ENCODE measurements around the gene ORM1.
A peak's percentile ranks its signal among the peaks of the same experiment; 100 is the strongest.

Gene ORM1

GRCh38 chr9:114287763-114288192 is 35.1 kb upstream of the ORM1 start:
- DNase-seq (ENCODE audit: low read depth): no peak

- no peak for DNase-seq (ENCODE audit: low read depth)
Measured at GRCh38 chr9:114288193-114289091, 34.5 kb upstream of the ORM1 start.

DNA sequence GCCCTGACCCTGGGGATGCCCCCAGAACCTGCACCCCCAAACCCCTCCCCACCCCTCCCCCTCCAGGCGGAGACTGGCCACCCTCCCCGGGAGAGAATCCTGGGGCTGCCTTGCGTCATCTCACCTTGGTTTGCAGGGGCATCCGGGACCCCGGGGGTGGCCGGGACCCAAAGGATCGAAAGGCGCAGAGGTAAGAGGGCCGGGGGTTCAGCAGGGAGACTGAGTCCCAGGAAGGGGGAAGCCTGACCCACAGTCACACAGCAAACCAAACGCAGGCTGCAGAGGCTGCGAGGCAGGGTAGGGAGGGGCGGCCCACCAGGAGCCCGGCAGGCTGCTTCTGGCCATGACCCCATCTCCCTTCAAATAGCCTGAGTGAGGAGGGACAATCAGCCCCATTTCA is 33.8 kb upstream of the ORM1 start:
- no peak for DNase-seq (ENCODE audit: low read depth)

- no peak for DNase-seq (ENCODE audit: low read depth)
Measured at GRCh38 chr9:114289571-114290481, 33.1 kb upstream of the ORM1 start.

GRCh38 chr9:114290561-114290986 is 32.3 kb upstream of the ORM1 start:
- DNase-seq (ENCODE audit: low read depth): no peak

- DNase-seq (ENCODE audit: low read depth): peak; percentile 53
Measured at GRCh38 chr9:114291064-114291474, 31.8 kb upstream of the ORM1 start.

DNA sequence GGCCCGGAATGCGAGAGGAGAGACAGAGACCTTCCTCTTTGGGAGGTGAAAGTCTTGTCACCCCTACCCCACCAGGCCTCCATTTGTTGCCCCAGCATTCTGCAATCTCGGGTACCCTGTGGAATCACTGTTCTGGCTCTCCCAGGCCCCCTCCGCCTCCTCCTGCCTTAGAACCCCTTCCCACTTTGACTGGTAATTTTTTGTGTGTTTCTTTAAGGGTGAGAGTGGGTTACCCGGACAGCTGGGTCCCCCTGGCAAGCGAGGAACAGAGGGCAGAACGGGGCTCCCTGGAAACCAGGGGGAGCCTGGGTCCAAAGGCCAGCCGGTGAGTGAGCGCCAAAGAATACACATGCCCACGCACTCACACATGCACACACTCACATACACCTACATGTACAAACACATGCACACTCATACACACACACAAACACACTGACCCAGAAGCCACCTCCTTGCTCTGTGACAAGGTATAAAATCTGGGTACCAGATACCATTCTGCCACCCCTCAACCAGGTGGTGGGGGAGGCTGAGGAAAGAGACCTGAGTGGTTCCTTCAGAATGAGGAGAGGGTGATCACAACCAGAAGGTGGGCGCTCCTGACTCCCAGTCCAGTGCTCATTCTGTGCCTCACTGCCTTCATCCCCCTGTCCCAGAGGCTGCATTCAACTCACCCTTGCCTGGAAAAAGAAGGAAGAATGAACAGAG is 30.9 kb upstream of the ORM1 start:
- DNase-seq (ENCODE audit: low read depth): no peak

- no peak for DNase-seq (ENCODE audit: low read depth)
Measured at GRCh38 chr9:114294664-114295063, 28.2 kb upstream of the ORM1 start.

GRCh38 chr9:114296338-114296737 is 26.6 kb upstream of the ORM1 start:
- DNase-seq (ENCODE audit: low read depth): no peak

DNA sequence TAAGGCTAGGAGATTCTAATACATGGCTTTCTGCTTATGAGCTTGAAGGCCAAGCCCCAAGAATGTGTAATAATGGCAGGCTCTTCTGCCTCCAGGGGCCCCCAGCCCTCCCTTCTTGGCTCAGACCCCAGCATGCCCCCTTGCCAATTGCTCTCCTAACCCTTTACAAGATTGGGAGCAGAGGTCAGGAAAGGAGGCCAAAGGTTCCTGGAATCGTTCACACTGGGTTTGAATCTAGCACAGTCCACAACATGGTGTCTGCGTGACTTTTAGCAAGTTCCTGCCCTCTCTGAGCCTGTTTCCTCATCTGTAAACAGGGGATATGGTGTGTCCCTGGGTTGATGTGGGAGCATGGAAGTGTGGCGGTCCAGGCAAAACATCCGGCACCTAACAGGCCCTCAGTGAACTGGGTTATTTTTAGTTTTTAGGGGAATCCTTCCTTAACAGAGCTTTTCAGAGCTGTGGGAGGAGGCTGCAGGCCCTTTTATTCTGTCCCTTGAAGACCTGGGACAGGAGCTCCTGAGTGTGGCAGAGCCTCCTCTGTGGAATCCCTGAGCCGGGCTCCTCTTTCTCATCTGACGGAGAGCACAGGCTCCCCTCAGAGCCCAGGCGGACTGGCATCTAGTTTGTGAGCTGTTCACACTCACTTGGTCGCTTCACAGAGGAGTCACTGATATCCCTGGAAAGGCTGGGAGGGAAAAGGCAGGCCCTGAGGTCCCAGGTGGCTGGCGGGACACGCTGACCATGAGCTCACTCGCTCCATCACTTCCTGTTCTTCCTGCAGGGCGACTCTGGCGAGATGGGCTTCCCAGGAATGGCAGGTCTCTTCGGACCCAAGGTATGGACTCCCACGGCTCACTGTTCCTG is 23.4 kb upstream of the ORM1 start:
- no peak for DNase-seq (ENCODE audit: low read depth)

GRCh38 chr9:114300153-114300845 is 22.6 kb upstream of the ORM1 start:
- DNase-seq (ENCODE audit: low read depth): no peak

DNA sequence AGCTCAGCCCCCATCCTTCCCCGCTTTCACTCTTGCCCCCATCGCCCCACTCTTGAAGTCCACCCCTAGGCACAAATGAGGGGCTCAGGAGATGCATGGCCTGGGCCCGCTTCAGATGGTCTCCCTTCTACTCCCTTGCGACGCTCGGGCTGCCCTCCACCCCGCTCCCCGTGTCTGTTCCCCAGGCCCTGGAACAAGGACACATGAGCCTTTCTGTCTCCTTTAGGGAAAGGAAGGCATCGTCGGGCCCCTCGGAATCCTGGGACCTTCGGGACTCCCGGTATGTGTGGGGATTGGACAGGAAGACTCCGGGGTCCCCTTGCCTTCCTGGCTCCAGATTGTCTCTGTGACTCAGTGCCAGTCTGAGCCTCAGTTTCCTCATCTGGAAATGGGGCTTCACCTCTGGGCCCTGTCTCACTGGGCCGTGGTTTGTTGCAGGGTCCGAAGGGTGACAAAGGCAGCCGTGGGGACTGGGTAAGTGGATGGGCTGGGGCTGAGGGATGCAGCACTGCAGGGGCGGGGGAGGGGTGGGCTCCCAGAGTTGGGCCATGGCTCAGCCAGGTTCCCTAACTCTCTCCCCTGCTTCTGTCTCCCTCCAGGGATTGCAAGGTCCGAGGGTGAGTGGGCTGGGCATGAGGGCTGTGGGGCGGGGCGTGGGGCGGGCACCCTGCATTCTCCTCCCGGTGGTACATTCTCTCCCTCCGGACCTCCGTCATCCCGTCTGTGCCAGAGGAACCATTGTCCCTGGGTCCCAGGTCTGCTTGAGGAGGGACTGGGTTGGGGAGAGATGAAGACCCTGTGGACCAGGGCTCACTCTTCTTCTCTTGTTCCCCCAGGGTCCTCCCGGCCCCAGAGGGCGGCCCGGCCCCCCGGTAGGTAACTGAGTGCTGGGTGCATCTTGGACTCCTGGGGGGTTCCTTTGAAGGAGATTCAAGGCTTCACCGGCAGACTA is 21.8 kb upstream of the ORM1 start:
- no peak for DNase-seq (ENCODE audit: low read depth)

DNA sequence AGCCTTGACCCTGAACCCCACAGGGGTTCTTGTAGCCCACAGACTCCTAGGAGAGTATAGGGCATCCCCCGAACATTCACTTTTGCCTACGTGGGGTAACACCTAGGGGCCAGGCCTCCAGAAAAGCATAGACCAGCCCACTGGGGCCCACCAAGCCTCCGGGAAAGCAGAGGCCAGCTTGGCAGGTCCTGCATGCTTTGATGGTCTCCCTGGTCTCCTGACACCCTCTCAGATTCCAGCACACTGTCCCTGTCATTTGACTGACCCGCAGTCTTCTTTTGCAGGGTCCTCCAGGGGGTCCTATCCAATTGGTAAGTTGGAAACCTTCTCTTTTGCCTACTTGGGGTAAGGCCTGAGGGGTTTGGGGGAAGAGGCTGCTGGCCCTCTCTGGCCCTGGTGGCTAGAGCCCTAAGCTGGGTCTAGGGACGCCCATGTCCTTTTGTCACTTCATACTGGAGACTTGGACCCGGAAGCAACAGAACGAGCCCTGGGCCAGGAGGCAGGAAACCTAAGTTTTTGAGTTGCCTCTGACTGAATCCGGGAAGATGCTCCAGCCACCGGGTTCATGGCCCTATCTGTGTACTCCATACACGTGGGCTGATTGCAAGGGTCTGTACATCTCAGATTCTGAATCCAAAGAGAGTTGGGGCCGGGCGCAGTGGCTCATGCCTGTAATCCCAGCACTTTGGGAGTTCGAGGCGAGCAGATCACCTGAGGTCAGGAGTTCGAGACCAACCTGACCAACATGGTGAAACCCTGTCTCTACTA is 20.9 kb upstream of the ORM1 start:
- no peak for DNase-seq (ENCODE audit: low read depth)

DNA sequence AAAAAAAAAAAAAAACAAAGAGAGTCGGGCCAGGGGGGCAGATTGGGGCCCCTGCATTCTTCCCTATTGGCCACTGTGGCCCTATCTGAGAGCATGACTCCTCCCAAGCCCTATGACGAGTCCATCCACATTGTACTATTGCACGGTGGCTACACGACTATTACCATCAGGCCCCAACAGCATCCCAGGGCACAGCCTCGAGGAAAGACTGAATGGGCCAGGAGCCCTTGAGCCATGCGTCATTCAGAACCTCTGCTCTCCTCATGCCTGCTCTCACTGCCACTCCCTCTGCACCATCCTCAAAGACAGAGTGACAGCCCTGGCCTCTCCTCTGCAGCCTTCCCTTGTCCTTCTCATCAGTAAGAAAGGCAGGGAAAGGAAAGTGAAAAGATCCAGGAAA is 20.2 kb upstream of the ORM1 start:
- DNase-seq (ENCODE audit: low read depth): no peak

DNA sequence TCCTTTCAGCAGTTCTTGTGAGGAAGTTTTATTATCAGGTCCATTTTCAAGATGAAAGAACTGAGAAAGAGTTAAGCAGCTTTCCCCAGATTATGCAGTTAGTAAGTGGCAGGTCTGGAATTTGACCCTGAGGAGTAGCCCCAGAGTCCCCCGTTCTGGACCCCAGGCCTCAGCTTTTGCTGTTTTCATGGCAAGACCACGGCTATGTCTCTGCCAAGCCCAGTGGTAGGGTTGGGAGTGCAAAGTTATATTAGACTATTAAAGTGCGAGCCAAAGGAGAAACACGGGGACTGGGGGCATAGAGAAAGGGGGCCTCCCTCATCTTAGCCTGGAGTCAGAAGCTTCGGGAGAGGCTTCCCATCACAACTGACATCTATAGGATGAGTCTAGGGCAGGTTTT is 19.3 kb upstream of the ORM1 start:
- DNase-seq (ENCODE audit: low read depth): no peak

- no peak for DNase-seq (ENCODE audit: low read depth)
Measured at GRCh38 chr9:114303977-114304376, 18.9 kb upstream of the ORM1 start.

- no peak for DNase-seq (ENCODE audit: low read depth)
Measured at GRCh38 chr9:114304416-114305188, 18.3 kb upstream of the ORM1 start.

- no peak for DNase-seq (ENCODE audit: low read depth)
Measured at GRCh38 chr9:114307899-114308267, 15.0 kb upstream of the ORM1 start.

Measured in stimulated activated CD8-positive, alpha-beta memory T cell treated with anti-CD3 and anti-CD28 coated beads, Interleukin-7, amount 100 ng/mL, for 24 hours (primary cell).